RWPE1 (cell line): ENCODE results near the gene ADAT2.
"Not testable (repeated sequence)": the region's sequence is repeated elsewhere in the genome, so short reads cannot be mapped to it uniquely, and the experiment has no call there.

Experiments
- CTCF ChIA-PET: fragments of 350-600 bp; sonication (Branson Sonifier 250); formaldehyde crosslinking; extraction: SDS; loops from one replicate; lab custom pipeline; 2021; lab: Yijun Ruan, JAX
- POLR2A ChIA-PET: fragments of 400-600 bp; formaldehyde crosslinking; extraction: SDS; loops from one replicate; lab custom pipeline; 2020; ENCODE audit warnings: antibody characterized with exemption; ENCODE audit not compliant: low non-redundant PET; lab: Yijun Ruan, JAX
- DNase-seq: peaks from one replicate; pipeline ENCODE4 v3.0.0; 2012; ENCODE audit warnings: low spot score
- H3K27ac ChIP-seq: fragments of 450-650 bp; 2 replicates; pipeline ENCODE4 v1.5.1; 2017
- TF ChIP-seq, protein P1 (sequence below): fragments of 450-650 bp; conservative IDR thresholded peaks from 2 replicates; pipeline ENCODE4 v1.5.1; 2017; ENCODE audit warnings: low read depth, mild to moderate bottlenecking

Gene ADAT2

DNA sequence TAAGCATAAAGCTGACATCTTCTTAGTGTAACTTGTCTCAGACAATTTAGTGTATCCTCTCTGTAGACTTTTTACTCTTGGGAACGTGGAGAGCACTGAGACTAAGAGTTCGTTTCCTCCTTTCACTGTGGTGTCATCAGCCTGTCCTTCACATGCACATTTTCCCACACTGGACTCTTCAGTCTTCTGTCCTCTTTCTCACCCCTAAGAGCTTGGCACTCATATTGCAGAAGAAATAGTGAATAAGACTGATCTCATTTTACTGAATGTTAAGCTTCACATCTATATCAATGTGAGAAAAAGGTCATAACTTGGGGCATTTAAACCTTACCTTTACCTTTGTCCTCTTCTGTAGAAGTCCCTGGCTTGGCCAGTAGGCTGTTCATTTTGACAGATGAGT lies 35.5 kb upstream of the ADAT2 start:
- DNase-seq: no peak

DNA sequence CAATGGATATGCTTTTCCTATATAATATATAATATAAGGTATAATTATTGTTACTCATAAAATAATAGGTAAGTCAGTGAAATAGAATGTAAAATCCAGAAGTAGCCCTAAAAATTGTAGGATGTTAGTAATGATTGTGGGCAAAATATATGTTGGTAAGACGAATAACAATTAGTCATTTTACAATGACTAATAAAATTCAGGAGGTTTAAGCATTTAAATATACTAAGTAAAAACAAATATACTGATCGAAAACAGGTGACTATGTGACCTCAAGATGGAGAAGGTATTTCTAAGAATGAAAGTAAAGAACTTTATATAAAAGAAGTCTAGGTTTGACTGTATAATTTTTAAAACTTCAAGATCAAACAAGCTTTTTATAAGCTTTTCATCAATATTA lies 32.1 kb upstream of the ADAT2 start:
- TF ChIP-seq, protein P1, sequence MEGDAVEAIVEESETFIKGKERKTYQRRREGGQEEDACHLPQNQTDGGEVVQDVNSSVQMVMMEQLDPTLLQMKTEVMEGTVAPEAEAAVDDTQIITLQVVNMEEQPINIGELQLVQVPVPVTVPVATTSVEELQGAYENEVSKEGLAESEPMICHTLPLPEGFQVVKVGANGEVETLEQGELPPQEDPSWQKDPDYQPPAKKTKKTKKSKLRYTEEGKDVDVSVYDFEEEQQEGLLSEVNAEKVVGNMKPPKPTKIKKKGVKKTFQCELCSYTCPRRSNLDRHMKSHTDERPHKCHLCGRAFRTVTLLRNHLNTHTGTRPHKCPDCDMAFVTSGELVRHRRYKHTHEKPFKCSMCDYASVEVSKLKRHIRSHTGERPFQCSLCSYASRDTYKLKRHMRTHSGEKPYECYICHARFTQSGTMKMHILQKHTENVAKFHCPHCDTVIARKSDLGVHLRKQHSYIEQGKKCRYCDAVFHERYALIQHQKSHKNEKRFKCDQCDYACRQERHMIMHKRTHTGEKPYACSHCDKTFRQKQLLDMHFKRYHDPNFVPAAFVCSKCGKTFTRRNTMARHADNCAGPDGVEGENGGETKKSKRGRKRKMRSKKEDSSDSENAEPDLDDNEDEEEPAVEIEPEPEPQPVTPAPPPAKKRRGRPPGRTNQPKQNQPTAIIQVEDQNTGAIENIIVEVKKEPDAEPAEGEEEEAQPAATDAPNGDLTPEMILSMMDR: no peak
- CTCF ChIA-PET: interaction anchor here (0.8 kb wide), 1 partner anchor 19 kb away, joined by 4 read pairs; no protein-coding TSS in a partner anchor
- no peak overlapping the region for H3K27ac ChIP-seq
- DNase-seq: no peak
- POLR2A ChIA-PET: no interaction called here

More for the DNA sequence above, 35.5 kb upstream of the ADAT2 start:
- no peak overlapping the region for H3K27ac ChIP-seq
- TF ChIP-seq, protein P1: no peak
- ChIA-PET CTCF (no interaction called here), POLR2A (no interaction called here)

DNA sequence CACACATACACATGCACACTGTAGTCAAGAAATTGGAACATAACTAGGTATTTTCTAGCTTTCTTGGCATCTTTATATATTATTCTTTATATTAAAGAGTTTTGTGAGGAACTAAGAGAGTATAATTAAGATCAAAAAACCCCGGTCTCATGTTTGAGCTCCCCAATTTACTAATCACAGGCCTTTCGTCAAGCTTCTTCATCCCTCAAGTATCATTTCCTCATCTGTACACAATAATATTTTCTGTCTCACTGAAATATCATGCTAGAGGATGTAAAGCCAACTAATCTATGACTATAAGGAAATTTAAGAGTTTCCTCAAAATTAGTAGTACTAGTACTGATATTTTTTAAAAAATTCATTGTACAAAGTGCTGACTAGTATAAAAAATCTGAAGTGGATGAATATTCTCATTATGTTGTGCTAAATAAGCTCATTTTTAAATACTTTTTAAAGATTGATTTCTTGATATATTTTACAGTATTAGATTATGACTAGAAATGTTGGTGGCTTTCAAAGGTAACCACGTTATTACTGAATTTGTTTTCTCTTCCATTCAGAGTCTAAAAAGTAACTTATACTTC lies 28.1 kb upstream of the ADAT2 start:
- TF ChIP-seq, protein P1: no peak
- DNase-seq: no peak
- POLR2A ChIA-PET: no interaction called here
- no peak overlapping the region for H3K27ac ChIP-seq
- CTCF ChIA-PET: no interaction called here

- CTCF ChIA-PET: interaction anchor here (0.7 kb wide), 1 partner anchor 817 kb away, joined by 3 read pairs; no protein-coding TSS in a partner anchor
- no peak for DNase-seq
- H3K27ac ChIP-seq: no peak overlapping the region
- POLR2A ChIA-PET: no interaction called here
- TF ChIP-seq, protein P1: no peak
These were observed 26.1 kb upstream of the ADAT2 start for GRCh38 chr6:143476545-143476944.

DNA sequence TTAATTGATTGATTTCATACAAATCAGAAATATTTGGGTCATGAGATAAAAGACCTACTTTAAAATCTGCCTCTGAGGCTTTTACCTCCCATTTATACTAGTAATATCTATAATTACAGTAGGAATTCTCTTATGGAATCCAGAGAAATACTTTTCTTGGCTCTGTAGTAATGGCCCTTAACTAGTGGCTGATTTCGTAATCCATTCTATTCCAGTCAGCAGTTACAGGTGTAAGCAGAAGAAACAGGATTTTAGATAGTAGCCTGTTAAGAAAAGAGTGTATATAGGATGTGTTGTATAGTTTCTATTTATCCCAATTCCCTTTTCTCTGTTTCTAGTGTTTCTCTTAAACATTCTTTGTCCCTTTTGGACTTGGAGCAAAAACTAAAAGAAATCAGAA lies 21.3 kb upstream of the ADAT2 start:
- H3K27ac ChIP-seq: no peak overlapping the region
- ChIA-PET POLR2A (no interaction called here), CTCF (no interaction called here)
- TF ChIP-seq, protein P1: no peak
- DNase-seq: no peak

DNA sequence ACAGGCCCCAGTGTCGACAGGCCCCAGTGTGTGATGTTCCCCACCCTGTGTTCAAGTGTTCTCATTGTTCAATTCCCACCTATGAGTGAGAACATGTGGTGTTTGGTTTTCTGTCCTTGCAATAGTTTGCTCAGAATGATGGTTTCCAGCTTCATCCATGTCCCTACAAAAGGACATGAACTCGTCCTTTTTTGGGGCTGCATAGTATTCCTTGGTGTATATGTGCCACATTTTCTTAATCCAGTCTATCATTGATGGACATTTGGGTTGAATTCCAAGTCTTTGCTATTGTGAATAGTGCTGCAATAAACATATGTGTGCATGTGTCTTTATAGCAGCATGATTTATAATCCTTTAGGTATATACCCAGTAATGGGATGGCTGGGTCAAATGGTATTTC lies 18.3 kb upstream of the ADAT2 start:
- H3K27ac ChIP-seq, CTCF ChIA-PET, POLR2A ChIA-PET, DNase-seq: not testable (repeated sequence)

- ChIA-PET CTCF (no interaction called here), POLR2A (no interaction called here)
- TF ChIP-seq, protein P1: no peak
These were observed 17.5 kb upstream of the ADAT2 start for GRCh38 chr6:143468026-143468425.

More at GRCh38 chr6:143468026-143468425, 17.5 kb upstream of the ADAT2 start:
- DNase-seq: peak; percentile 8
- H3K27ac ChIP-seq: no peak overlapping the region
